ENCODE data around the gene TOP3B. TPM values are rescaled to one million over a fixed set of nuclear protein-coding genes. Genes with fewer than 3 reads are reported as not detected.

Gene TOP3B
- total and polyA plus RNA-seq, 10 of the 15 experiments (the other 5 are each of a cell fraction or from before 2014, with no cell fraction given): 0.60 to 47.3 (median 33.7) TPM

DNA sequence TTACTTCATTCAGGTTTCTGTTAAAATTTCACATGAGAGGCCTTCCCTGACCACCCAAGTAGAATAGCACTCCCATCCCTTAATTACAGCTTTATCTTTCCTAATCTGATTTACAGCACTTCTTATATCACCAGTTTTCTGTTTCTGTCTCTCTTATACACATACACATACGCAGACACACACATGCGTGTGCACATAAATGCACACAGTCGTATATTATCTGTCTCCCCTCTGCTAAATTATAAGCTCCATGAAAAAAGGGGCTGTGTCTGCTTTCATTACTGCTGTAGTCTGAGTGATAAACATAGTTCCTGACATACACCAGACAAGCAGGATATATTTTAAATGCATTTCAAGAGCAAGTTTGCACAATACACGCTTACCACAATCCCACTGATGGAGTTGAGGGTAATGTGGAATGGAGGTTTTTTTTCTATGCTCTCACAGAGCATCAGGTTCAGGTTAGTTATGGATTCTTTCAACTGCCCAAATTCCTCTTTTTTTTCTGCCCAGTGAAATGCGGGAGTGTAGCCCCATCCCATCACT lies 13.7 kb upstream of the TOP3B start:
- SMC1A ChIA-PET (ENCODE audit: uncharacterized antibody, unreplicated experiment): interaction anchor here (1.4 kb wide), 1 partner anchor 10 kb away, joined by 5 read pairs; no protein-coding TSS in a partner anchor
- H4K20me1 ChIP-seq (ENCODE audit: control insufficient read depth, insufficient read depth): no peaks in the 10 kb centered on the region
- RAD21 ChIA-PET (ENCODE audit: unreplicated experiment): no interaction called here
- no peaks in the 10 kb centered on the region for H3K27me3 ChIP-seq (replicated peaks in 1 of 2; ENCODE audit: control insufficient read depth in 2 of 2, insufficient read depth in 2 of 2, low read length in 1 of 2)
- ATAC-seq (no peak), FAIRE-seq (no peak), DNase-seq (ENCODE audit: low read depth, low spot score) (no peak)
- POLR2A ChIA-PET: no interaction called here
- in situ Hi-C loops (cut with MboI): no loop called here
- no peaks in the 10 kb centered on the region for H3K36me3 ChIP-seq (ENCODE audit: control insufficient read depth in 2 of 2, insufficient read depth in 2 of 2, low read length in 1 of 2)
- H3K79me2 ChIP-seq (ENCODE audit: control insufficient read depth, insufficient read depth, low read length): no peaks in the 10 kb centered on the region
- 85% methylated on average over 5 of the region's 5 CpGs for WGBS (ENCODE audit: insufficient coverage, insufficient replicate concordance, low lambda C conversion rate, missing lambda C conversion rate)
- intact Hi-C loops (cut with micrococcal nuclease; ENCODE audit: unreplicated experiment): no loop called here
- BruUV-seq (replicated peaks): no TSS peak
- H2AFZ ChIP-seq (ENCODE audit: control insufficient read depth, low read depth, low read length): no peak overlapping the region
- no peak overlapping the region for H3K4me3 ChIP-seq
- no peaks in the 10 kb centered on the region for H3K9me3 ChIP-seq (replicated peaks; ENCODE audit: control insufficient read depth, insufficient read depth, low read length)
- TF ChIP-seq EED (IDR thresholded peaks at IDR 0.05; ENCODE audit: low read depth) (no peak), ZNF24 (IDR thresholded peaks at IDR 0.05) (no peak)
- CTCF ChIA-PET: interaction anchor here (1.0 kb wide), 1 partner anchor 10 kb away, joined by 3 read pairs; no protein-coding TSS in a partner anchor
- H3K4me2 ChIP-seq (ENCODE audit: control insufficient read depth, insufficient read depth): no peak overlapping the region
- no peak overlapping the region for H3K9ac ChIP-seq (ENCODE audit: control insufficient read depth, insufficient read depth, low read length)
- no peak overlapping the region for H3K27ac ChIP-seq (ENCODE audit: control insufficient read depth, insufficient read depth)
- H3K4me1 ChIP-seq (ENCODE audit: control insufficient read depth, insufficient read depth, low read length): no peaks in the 10 kb centered on the region

DNA sequence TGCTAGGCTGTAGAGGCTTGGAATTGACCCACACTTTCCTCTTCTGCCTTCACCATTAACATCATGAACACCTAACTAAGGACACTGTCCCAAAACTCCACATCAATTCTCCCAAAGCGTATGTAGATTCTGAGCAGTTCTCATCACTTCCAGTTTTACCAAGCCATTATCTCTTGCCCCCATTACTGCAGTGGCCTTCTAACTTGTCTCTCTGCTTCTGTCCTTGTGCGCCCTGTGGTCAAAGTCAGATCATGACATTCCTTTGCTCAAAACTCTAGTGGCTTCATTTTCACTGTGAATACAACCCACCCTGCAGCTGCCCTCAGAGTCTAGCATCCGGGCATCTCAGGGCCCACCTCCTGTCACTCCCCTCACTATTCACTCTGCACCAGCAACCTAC lies 13.1 kb upstream of the TOP3B start:
- ChIA-PET RAD21 (ENCODE audit: unreplicated experiment) (no interaction called here), SMC1A (ENCODE audit: uncharacterized antibody, unreplicated experiment) (no interaction called here), CTCF (interaction anchor here (1.0 to 1.7 kb wide), 2 partner anchors 10 to 11 kb away, joined by 3 to 5 read pairs; no protein-coding TSS in a partner anchor), POLR2A (no interaction called here)
- BruUV-seq (replicated peaks): no TSS peak
- Histone ChIP-seq H4K20me1 (ENCODE audit: control insufficient read depth, insufficient read depth) (no peaks in the 10 kb centered on the region), H3K4me2 (ENCODE audit: control insufficient read depth, insufficient read depth) (no peak overlapping the region), H3K4me3 (no peak overlapping the region), H3K4me1 (ENCODE audit: control insufficient read depth, insufficient read depth, low read length) (no peaks in the 10 kb centered on the region), H2AFZ (ENCODE audit: control insufficient read depth, low read depth, low read length) (no peak overlapping the region), H3K36me3 (ENCODE audit: control insufficient read depth in 2 of 2, insufficient read depth in 2 of 2, low read length in 1 of 2) (no peaks in the 10 kb centered on the region), H3K9me3 (replicated peaks; ENCODE audit: control insufficient read depth, insufficient read depth, low read length) (no peaks in the 10 kb centered on the region), H3K27ac (ENCODE audit: control insufficient read depth, insufficient read depth) (no peak overlapping the region), H3K9ac (ENCODE audit: control insufficient read depth, insufficient read depth, low read length) (no peak overlapping the region), H3K27me3 (replicated peaks in 1 of 2; ENCODE audit: control insufficient read depth in 2 of 2, insufficient read depth in 2 of 2, low read length in 1 of 2) (no peaks in the 10 kb centered on the region), H3K79me2 (ENCODE audit: control insufficient read depth, insufficient read depth, low read length) (no peaks in the 10 kb centered on the region)
- ATAC-seq: no peak
- DNase-seq (ENCODE audit: low read depth, low spot score): no peak
- in situ Hi-C loops (cut with MboI): no loop called here
- no peak for FAIRE-seq
- WGBS (ENCODE audit: insufficient coverage, insufficient replicate concordance, low lambda C conversion rate, missing lambda C conversion rate): 78% methylated on average over 3 of the region's 3 CpGs
- intact Hi-C loops (cut with micrococcal nuclease; ENCODE audit: unreplicated experiment): no loop called here
- TF ChIP-seq ATF7 (IDR thresholded peaks at IDR 0.05; ENCODE audit: low read depth) (no peak), BHLHE40 (IDR thresholded peaks at IDR 0.05; ENCODE audit: borderline replicate concordance in 1 of 2, low read depth in 2 of 2, low read length in 1 of 2) (no peak), SREBF1 (IDR thresholded peaks at IDR 0.05; ENCODE audit: low read length) (no peak), GABPA (IDR thresholded peaks at IDR 0.05; ENCODE audit: low read depth) (no peak), IKZF2 (IDR thresholded peaks at IDR 0.05) (no peak), POLR2A (IDR thresholded peaks at IDR 0.05; ENCODE audit: low read depth, low read length) (no peak), NR2C1 (IDR thresholded peaks at IDR 0.05) (no peak), JUND (IDR thresholded peaks at IDR 0.05; ENCODE audit: low read depth, low read length) (no peak), SIN3A (IDR thresholded peaks at IDR 0.05; ENCODE audit: low read depth, low read length) (no peak), CHD2 (IDR thresholded peaks at IDR 0.05; ENCODE audit: borderline replicate concordance, low read depth, low read length) (no peak), STAT1 (conservative IDR thresholded peaks at IDR 0.05) (no peak), TCF7 (IDR thresholded peaks at IDR 0.05; ENCODE audit: borderline replicate concordance) (no peak), RB1 (IDR thresholded peaks at IDR 0.05; ENCODE audit: borderline replicate concordance) (no peak)
- TF ChIP-seq, protein P1, sequence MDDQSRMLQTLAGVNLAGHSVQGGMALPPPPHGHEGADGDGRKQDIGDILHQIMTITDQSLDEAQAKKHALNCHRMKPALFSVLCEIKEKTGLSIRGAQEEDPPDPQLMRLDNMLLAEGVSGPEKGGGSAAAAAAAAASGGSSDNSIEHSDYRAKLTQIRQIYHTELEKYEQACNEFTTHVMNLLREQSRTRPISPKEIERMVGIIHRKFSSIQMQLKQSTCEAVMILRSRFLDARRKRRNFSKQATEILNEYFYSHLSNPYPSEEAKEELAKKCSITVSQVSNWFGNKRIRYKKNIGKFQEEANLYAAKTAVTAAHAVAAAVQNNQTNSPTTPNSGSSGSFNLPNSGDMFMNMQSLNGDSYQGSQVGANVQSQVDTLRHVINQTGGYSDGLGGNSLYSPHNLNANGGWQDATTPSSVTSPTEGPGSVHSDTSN (IDR thresholded peaks at IDR 0.05; ENCODE audit: insufficient replicate concordance, low read depth, low read length): no peak
- TF ChIP-seq, protein P2, sequence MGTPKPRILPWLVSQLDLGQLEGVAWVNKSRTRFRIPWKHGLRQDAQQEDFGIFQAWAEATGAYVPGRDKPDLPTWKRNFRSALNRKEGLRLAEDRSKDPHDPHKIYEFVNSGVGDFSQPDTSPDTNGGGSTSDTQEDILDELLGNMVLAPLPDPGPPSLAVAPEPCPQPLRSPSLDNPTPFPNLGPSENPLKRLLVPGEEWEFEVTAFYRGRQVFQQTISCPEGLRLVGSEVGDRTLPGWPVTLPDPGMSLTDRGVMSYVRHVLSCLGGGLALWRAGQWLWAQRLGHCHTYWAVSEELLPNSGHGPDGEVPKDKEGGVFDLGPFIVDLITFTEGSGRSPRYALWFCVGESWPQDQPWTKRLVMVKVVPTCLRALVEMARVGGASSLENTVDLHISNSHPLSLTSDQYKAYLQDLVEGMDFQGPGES (IDR thresholded peaks at IDR 0.05): no peak
